Effector memory CD4-positive, alpha-beta T cell (primary cell): ENCODE results near the gene GBA3.

Experiments used
- DNase-seq, 3 donors: peaks; one replicate each; pipeline ENCODE4 v3.0.0-alpha.2; 2020
- H3K27ac ChIP-seq: 2 replicates; pipeline ENCODE4 v1.7.0; 2013; ENCODE audit warnings: mild to moderate bottlenecking, low read length, moderate library complexity; ENCODE audit not compliant: insufficient read depth, poor library complexity, severe bottlenecking
- H3K27me3 ChIP-seq: replicated peaks from 2 replicates; pipeline ENCODE4 v1.7.0; 2013; ENCODE audit warnings: mild to moderate bottlenecking, low read length; ENCODE audit not compliant: insufficient read depth, control insufficient read depth, poor library complexity, severe bottlenecking
- H3K36me3 ChIP-seq: 2 replicates; pipeline ENCODE4 v1.7.0; 2013; ENCODE audit warnings: mild to moderate bottlenecking, low read length, moderate library complexity; ENCODE audit not compliant: control insufficient read depth, insufficient read depth
- H3K4me1 ChIP-seq: 2 replicates; pipeline ENCODE4 v1.7.0; 2013; ENCODE audit warnings: low read length, mild to moderate bottlenecking; ENCODE audit not compliant: control insufficient read depth, insufficient read depth, poor library complexity, severe bottlenecking
- H3K4me3 ChIP-seq: 2 replicates; pipeline ENCODE4 v1.7.0; 2013; ENCODE audit warnings: low read length, low read depth, mild to moderate bottlenecking; ENCODE audit not compliant: insufficient read depth, poor library complexity, severe bottlenecking
- H3K9me3 ChIP-seq: 2 replicates; pipeline ENCODE4 v1.7.0; 2013; ENCODE audit warnings: mild to moderate bottlenecking, low read length, moderate library complexity; ENCODE audit not compliant: control insufficient read depth

Gene GBA3

GRCh38 chr4:22754116-22754515 is 61.4 kb downstream of the GBA3 start:
- H3K27ac ChIP-seq = no peak overlapping the region
- H3K36me3 ChIP-seq = no peaks in the 10 kb centered on the region
- no peaks in the 10 kb centered on the region for H3K9me3 ChIP-seq
- no peak for DNase-seq
- H3K4me3 ChIP-seq = no peak overlapping the region
- H3K4me1 ChIP-seq = no peaks in the 10 kb centered on the region
- H3K27me3 ChIP-seq = no peaks in the 10 kb centered on the region

- Histone ChIP-seq H3K4me3 (no peak overlapping the region), H3K9me3 (no peaks in the 10 kb centered on the region), H3K36me3 (no peaks in the 10 kb centered on the region), H3K27ac (no peak overlapping the region), H3K4me1 (no peaks in the 10 kb centered on the region), H3K27me3 (no peaks in the 10 kb centered on the region)
- DNase-seq = no peak
Observed at GRCh38 chr4:22762548-22762947, 69.8 kb downstream of the GBA3 start.

- H3K27me3 ChIP-seq = no peaks in the 10 kb centered on the region
- no peak overlapping the region for H3K27ac ChIP-seq
- DNase-seq = no peak
- no peaks in the 10 kb centered on the region for H3K4me1 ChIP-seq
- H3K9me3 ChIP-seq = no peaks in the 10 kb centered on the region
- no peaks in the 10 kb centered on the region for H3K36me3 ChIP-seq
- H3K4me3 ChIP-seq = no peak overlapping the region
Observed at GRCh38 chr4:22764183-22764582, 71.4 kb downstream of the GBA3 start.

GRCh38 chr4:22766068-22766467 is 73.3 kb downstream of the GBA3 start:
- H3K36me3 ChIP-seq = no peaks in the 10 kb centered on the region
- no peaks in the 10 kb centered on the region for H3K9me3 ChIP-seq
- no peak overlapping the region for H3K4me3 ChIP-seq
- H3K4me1 ChIP-seq = no peaks in the 10 kb centered on the region
- DNase-seq = no peak
- H3K27ac ChIP-seq = no peak overlapping the region
- no peaks in the 10 kb centered on the region for H3K27me3 ChIP-seq

- H3K27ac ChIP-seq = no peak overlapping the region
- no peaks in the 10 kb centered on the region for H3K27me3 ChIP-seq
- H3K4me1 ChIP-seq = no peaks in the 10 kb centered on the region
- no peaks in the 10 kb centered on the region for H3K9me3 ChIP-seq
- DNase-seq = no peak
- no peak overlapping the region for H3K4me3 ChIP-seq
- H3K36me3 ChIP-seq = no peaks in the 10 kb centered on the region
Observed at GRCh38 chr4:22778547-22779163, 85.9 kb downstream of the GBA3 start.

GRCh38 chr4:22780317-22780716 is 87.6 kb downstream of the GBA3 start:
- Histone ChIP-seq H3K27me3 (no peaks in the 10 kb centered on the region), H3K4me1 (no peaks in the 10 kb centered on the region), H3K27ac (no peak overlapping the region), H3K4me3 (no peak overlapping the region), H3K9me3 (no peaks in the 10 kb centered on the region), H3K36me3 (no peaks in the 10 kb centered on the region)
- DNase-seq = no peak

- Histone ChIP-seq H3K9me3 (no peaks in the 10 kb centered on the region), H3K27ac (no peak overlapping the region), H3K4me1 (no peaks in the 10 kb centered on the region), H3K4me3 (no peak overlapping the region), H3K27me3 (no peaks in the 10 kb centered on the region), H3K36me3 (no peaks in the 10 kb centered on the region)
- DNase-seq = no peak
Observed at GRCh38 chr4:22780797-22781196, 88.1 kb downstream of the GBA3 start.

- no peaks in the 10 kb centered on the region for H3K27me3 ChIP-seq
Observed at GRCh38 chr4:22787753-22788375, 95.1 kb downstream of the GBA3 start.

GRCh38 chr4:22790631-22791030 is 97.9 kb downstream of the GBA3 start:
- H3K4me3 ChIP-seq = no peak overlapping the region
- DNase-seq = no peak
- H3K9me3 ChIP-seq = no peaks in the 10 kb centered on the region
- H3K27me3 ChIP-seq = no peaks in the 10 kb centered on the region
- no peak overlapping the region for H3K27ac ChIP-seq
- H3K36me3 ChIP-seq = no peaks in the 10 kb centered on the region
- H3K4me1 ChIP-seq = no peaks in the 10 kb centered on the region

More at GRCh38 chr4:22787753-22788375, 95.1 kb downstream of the GBA3 start:
- Histone ChIP-seq H3K9me3 (no peaks in the 10 kb centered on the region), H3K27ac (no peak overlapping the region), H3K4me1 (no peaks in the 10 kb centered on the region), H3K36me3 (no peaks in the 10 kb centered on the region), H3K4me3 (no peak overlapping the region)
- no peak for DNase-seq

- no peaks in the 10 kb centered on the region for H3K9me3 ChIP-seq
- no peaks in the 10 kb centered on the region for H3K4me1 ChIP-seq
- no peak overlapping the region for H3K27ac ChIP-seq
- no peak for DNase-seq
- no peaks in the 10 kb centered on the region for H3K36me3 ChIP-seq
- no peaks in the 10 kb centered on the region for H3K27me3 ChIP-seq
- H3K4me3 ChIP-seq = no peak overlapping the region
Observed at GRCh38 chr4:22794732-22795131, 102.0 kb downstream of the GBA3 start.
